HG03108 (cell line): ENCODE data around the gene PMEPA1.
A peak's percentile ranks its signal among the peaks of the same experiment; 100 is the strongest.

Experiments
- ATAC-seq: cut with Tn5 transposase; IDR thresholded peaks from one replicate; pipeline ENCODE4 v1.9.1; 2021; ENCODE audit warnings: moderate library complexity; ENCODE audit not compliant: unreplicated experiment

PMEPA1 gene

DNA sequence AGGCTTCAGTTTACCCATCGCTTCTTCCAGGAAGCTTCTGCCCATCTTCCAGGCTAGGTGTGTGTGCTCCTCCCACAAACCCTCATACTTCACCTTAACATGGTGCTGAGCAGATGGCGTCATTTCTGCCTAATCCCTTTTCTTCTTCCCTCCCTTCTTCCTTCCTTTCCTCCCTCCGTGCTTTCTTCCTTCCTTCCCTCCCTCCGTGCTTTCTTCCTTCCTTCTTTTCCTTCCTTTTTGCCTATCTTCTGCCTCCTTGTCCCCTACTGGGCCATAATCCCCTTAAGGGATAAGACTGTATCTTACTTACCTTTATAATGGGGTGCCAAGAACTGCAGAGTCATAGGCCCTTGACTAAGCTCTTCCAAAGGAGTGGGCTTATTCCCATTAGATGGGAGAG is 27.5 kb upstream of the PMEPA1 start:
- no peak for ATAC-seq

- no peak for ATAC-seq
Observed at GRCh38 chr20:57736738-57737347, 27.0 kb upstream of the PMEPA1 start.

DNA sequence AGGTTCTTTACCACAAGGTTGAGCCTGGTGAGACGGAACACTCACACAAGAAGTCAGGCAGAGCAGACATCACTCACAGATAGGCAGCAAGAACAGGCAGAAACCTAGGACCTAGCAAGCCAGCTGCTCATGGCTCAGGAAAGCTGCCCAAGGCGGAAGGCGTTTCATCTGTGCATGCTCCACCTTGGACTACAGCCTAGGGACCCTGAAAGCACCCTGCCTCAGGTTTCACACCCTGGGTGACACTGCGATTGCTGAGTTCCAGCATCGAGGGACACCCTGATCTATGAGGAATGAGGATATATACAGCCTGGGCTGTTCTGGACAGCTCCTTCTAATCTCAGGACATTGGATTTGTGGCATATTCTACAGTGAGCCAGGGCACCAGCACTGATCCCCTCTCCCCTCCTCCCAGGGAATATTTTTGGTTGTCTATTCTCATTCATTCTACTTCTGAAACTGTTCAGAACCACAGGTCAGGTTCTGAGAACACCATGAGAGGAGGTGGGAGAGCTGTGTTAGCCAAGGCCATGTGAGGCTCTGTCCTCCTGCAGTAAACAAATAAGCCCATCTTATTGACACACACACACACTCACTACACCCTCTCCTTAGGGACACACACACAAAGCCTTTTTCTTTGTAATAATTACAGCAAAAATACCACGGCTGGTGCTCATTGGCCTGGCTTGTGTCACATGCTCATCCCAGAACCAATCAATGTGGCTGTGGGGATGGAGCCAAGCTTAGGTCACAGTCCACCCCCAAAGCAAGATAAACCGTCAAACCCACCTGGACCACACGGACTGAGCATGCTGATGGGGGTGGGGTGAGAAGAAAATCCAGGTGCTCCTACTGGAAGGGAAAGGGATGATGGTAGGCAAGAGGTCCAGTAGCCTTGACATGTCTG is 26.3 kb upstream of the PMEPA1 start:
- no peak for ATAC-seq

- ATAC-seq, result no peak
Observed at GRCh38 chr20:57734754-57735153, 24.9 kb upstream of the PMEPA1 start.

GRCh38 chr20:57732226-57732625 is 22.4 kb upstream of the PMEPA1 start:
- no peak for ATAC-seq

DNA sequence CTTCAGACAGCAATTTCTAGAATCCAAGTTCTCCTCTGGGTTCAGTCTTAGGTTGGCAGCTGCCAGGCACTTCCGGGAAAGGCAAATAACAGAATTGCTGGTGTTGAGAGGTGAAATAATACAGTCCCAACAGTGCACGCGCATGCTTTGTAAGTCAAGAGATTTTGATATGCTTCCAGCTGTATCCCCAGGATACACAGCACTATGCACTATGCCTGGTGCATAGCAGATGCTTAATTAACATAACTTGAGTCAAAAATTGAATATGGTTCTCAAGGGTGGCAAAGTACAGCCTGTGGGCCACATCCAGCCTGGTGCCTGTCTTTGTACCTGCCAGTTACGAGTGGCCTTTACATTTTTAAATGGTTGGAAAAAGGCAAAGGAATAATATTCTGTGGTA is 18.9 kb upstream of the PMEPA1 start:
- ATAC-seq, result no peak

GRCh38 chr20:57727863-57728262 is 18.0 kb upstream of the PMEPA1 start:
- ATAC-seq, result no peak

- ATAC-seq, result no peak
Observed at GRCh38 chr20:57725636-57726035, 15.8 kb upstream of the PMEPA1 start.

GRCh38 chr20:57724610-57725405 is 15.0 kb upstream of the PMEPA1 start:
- no peak for ATAC-seq

DNA sequence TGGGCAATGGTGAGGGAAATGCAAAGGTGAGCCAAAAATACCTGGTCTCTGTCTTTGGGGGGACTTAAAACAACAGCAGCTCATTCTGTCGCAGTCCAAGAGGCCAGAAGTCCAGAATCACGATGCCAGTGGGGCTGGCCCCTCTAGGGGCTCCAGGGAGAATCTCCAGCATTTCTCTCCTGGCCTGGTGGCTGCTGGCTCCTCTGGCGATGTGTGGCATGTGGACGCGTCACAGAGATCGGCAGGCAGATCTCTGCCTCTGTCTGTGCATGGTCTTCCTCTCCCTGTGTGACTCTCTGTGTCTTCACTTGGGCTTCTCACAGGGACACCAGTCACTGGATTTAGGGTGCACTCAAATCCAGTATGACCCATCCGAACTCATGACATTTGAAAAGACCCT is 14.0 kb upstream of the PMEPA1 start:
- ATAC-seq, result no peak

GRCh38 chr20:57719951-57720350 is 10.1 kb upstream of the PMEPA1 start:
- no peak for ATAC-seq

GRCh38 chr20:57718490-57719009 is 8.7 kb upstream of the PMEPA1 start:
- ATAC-seq, result peak; percentile 93

GRCh38 chr20:57717797-57718196 is 8.0 kb upstream of the PMEPA1 start:
- no peak for ATAC-seq

DNA sequence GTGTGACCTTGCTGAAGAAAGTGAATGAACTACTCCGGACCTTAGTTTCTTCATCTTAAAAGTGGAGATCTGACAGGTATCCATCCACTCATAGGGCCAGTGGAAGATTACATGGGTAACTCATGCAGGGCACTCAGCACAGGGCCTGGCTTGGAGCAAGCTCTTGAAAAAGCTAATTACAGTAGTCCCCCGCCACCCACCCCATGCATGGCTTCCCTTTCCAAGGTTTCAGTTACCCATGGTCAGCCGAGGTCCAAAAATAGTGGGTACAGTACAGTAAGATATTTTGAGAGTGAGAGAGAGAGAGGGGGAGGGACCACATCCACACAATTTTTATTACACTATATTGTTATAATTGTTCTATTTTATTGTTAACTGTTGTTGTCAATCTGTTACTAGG is 7.1 kb upstream of the PMEPA1 start:
- ATAC-seq, result no peak

- ATAC-seq, result no peak
Observed at GRCh38 chr20:57716202-57716601, 6.4 kb upstream of the PMEPA1 start.

GRCh38 chr20:57715268-57715904 is 5.6 kb upstream of the PMEPA1 start:
- ATAC-seq, result no peak

GRCh38 chr20:57714409-57715267 is 4.8 kb upstream of the PMEPA1 start:
- no peak for ATAC-seq

- no peak for ATAC-seq
Observed at GRCh38 chr20:57713951-57714350, 4.1 kb upstream of the PMEPA1 start.

DNA sequence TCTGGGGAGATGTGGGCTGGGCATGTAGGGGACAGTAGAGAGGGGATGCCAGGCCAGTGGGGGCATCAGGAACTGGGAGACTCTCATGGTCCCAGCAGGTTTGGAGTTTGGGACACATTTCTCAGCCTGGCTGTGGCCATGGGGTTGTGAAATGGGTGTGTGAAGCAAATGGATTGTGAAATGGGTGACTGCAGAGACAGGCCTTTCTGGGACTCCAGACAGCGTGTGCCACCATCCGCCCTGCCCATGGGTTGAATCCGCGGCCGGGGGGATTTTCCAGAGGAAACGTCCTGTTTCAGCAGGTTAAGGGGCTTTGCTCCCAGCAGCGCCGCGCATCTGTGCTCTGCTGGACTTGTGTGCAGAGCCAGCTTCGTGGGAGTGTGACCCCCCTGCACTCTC is 3.7 kb upstream of the PMEPA1 start:
- no peak for ATAC-seq
